IPS-NIHi7 (cell line): ENCODE results near the gene RNU6-9.

Experiments
- DNase-seq: peaks from one replicate; pipeline ENCODE4 v3.0.0; 2012; ENCODE audit warnings: mixed read lengths; ENCODE audit errors: extremely low spot score

RNU6-9 gene

GRCh38 chr19:861756-862580 is 31.3 kb upstream of the RNU6-9 start:
- DNase-seq = peak; percentile 96

- peak; percentile 84 for DNase-seq
Observed at GRCh38 chr19:862581-863314, 30.5 kb upstream of the RNU6-9 start.

GRCh38 chr19:863315-863620 is 30.0 kb upstream of the RNU6-9 start:
- DNase-seq = no peak

- no peak for DNase-seq
Observed at GRCh38 chr19:866769-867300, 26.4 kb upstream of the RNU6-9 start.

- no peak for DNase-seq
Observed at GRCh38 chr19:867301-867793, 25.9 kb upstream of the RNU6-9 start.

- DNase-seq = no peak
Observed at GRCh38 chr19:867855-868457, 25.3 kb upstream of the RNU6-9 start.

- no peak for DNase-seq
Observed at GRCh38 chr19:868458-869244, 24.6 kb upstream of the RNU6-9 start.

GRCh38 chr19:869245-870177 is 23.8 kb upstream of the RNU6-9 start:
- no peak for DNase-seq

GRCh38 chr19:870314-870713 is 23.0 kb upstream of the RNU6-9 start:
- no peak for DNase-seq

- DNase-seq = no peak
Observed at GRCh38 chr19:870963-871401, 22.3 kb upstream of the RNU6-9 start.

- no peak for DNase-seq
Observed at GRCh38 chr19:871446-872265, 21.6 kb upstream of the RNU6-9 start.

- DNase-seq = peak; percentile 81
Observed at GRCh38 chr19:872266-872951, 20.9 kb upstream of the RNU6-9 start.

GRCh38 chr19:873084-873483 is 20.2 kb upstream of the RNU6-9 start:
- DNase-seq = peak; percentile 67

GRCh38 chr19:873561-874041 is 19.7 kb upstream of the RNU6-9 start:
- DNase-seq = no peak

- no peak for DNase-seq
Observed at GRCh38 chr19:875265-875879, 17.9 kb upstream of the RNU6-9 start.

- no peak for DNase-seq
Observed at GRCh38 chr19:876089-876488, 17.2 kb upstream of the RNU6-9 start.

GRCh38 chr19:876780-877314 is 16.4 kb upstream of the RNU6-9 start:
- DNase-seq = no peak
